NT2/D1 (cell line): Measurements from ENCODE around the gene EEFSEC.

Experiments
- YY1 ChIP-seq: IDR thresholded peaks from 2 replicates; pipeline ENCODE4 v1.6.1; 2011; ENCODE audit not compliant: insufficient read length, insufficient read depth
- ZNF274 ChIP-seq: IDR thresholded peaks from 2 replicates; pipeline ENCODE4 v1.6.1; 2011; ENCODE audit warnings: mild to moderate bottlenecking, low read depth, low read length

GRCh38 chr3:128253150-128253549 is 99.9 kb downstream of the EEFSEC start:
- TF ChIP-seq ZNF274, result no peak
- no peak for TF ChIP-seq YY1
